ENCODE measurements around the gene CTNND1. TPM values are rescaled to one million over a fixed set of nuclear protein-coding genes. Genes with fewer than 3 reads are reported as not detected.
"Not testable (repeated sequence)": the region's sequence is repeated elsewhere in the genome, so short reads cannot be mapped to it uniquely, and the experiment has no call there.

Gene CTNND1, protein sequence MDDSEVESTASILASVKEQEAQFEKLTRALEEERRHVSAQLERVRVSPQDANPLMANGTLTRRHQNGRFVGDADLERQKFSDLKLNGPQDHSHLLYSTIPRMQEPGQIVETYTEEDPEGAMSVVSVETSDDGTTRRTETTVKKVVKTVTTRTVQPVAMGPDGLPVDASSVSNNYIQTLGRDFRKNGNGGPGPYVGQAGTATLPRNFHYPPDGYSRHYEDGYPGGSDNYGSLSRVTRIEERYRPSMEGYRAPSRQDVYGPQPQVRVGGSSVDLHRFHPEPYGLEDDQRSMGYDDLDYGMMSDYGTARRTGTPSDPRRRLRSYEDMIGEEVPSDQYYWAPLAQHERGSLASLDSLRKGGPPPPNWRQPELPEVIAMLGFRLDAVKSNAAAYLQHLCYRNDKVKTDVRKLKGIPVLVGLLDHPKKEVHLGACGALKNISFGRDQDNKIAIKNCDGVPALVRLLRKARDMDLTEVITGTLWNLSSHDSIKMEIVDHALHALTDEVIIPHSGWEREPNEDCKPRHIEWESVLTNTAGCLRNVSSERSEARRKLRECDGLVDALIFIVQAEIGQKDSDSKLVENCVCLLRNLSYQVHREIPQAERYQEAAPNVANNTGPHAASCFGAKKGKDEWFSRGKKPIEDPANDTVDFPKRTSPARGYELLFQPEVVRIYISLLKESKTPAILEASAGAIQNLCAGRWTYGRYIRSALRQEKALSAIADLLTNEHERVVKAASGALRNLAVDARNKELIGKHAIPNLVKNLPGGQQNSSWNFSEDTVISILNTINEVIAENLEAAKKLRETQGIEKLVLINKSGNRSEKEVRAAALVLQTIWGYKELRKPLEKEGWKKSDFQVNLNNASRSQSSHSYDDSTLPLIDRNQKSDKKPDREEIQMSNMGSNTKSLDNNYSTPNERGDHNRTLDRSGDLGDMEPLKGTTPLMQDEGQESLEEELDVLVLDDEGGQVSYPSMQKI
- polyA plus RNA-seq (2012; ENCODE audit: missing spikeins) = 17.7 TPM

DNA sequence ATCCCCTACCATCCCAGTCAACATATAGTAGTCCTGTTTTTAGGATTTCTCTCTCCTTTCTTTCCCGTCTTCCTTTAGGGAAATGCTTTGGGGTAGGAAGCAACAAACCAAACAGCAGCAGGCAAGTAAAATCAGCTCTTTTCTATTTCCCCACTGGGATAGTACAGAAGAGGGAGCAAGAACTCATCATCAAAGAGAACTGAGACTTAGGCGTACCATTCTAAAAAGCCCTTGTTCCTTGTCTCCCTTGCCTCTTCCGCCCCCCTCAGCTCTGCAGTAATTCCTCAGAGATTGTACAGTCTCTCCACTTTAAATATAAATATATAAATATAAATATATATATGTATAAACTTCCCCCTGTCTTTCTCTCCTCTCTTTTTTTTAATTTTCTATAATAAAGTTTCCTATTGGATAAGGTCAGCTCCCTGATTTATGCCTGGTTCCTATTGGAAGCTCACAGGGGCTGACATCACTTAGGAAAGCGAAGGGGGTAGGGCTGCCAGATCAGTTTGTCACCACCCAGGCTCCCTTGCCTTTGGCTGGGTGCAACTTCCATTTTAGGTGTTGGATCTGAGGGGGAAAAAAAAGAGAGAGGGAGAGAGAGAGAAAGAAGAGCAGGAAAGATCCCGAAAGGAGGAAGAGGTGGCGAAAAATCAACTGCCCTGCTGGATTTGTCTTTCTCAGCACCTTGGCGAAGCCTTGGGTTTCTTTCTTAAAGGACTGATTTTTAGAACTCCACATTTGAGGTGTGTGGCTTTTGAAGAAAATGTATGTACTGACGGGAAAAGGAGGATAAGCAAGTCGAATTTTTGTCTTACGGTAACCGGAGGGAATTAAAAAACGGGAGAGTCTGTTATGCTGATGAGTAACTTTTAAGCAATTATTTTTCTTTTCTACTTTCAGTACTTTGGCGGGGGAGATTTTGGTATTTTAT, at the start of gene CTNND1:
Gene CTNND1 (plus strand): TSS at position 502 of the 934 bp plus-strand sequence. CDS start 29,677 bp downstream, outside the sequence.
- DNase-seq (ENCODE audit: insufficient read length) (peak; percentile 59), FAIRE-seq (peak; percentile 61)
- TF ChIP-seq POLR2A (IDR thresholded peaks at IDR 0.05; ENCODE audit: low read depth, low read length) = peak; percentile 37; the same call in 1 of the 2 replicates
- TF ChIP-seq TAF1 (IDR thresholded peaks at IDR 0.05; ENCODE audit: borderline replicate concordance, low read depth, low read length) = no peak; the same call in 1 of the 2 replicates

DNA sequence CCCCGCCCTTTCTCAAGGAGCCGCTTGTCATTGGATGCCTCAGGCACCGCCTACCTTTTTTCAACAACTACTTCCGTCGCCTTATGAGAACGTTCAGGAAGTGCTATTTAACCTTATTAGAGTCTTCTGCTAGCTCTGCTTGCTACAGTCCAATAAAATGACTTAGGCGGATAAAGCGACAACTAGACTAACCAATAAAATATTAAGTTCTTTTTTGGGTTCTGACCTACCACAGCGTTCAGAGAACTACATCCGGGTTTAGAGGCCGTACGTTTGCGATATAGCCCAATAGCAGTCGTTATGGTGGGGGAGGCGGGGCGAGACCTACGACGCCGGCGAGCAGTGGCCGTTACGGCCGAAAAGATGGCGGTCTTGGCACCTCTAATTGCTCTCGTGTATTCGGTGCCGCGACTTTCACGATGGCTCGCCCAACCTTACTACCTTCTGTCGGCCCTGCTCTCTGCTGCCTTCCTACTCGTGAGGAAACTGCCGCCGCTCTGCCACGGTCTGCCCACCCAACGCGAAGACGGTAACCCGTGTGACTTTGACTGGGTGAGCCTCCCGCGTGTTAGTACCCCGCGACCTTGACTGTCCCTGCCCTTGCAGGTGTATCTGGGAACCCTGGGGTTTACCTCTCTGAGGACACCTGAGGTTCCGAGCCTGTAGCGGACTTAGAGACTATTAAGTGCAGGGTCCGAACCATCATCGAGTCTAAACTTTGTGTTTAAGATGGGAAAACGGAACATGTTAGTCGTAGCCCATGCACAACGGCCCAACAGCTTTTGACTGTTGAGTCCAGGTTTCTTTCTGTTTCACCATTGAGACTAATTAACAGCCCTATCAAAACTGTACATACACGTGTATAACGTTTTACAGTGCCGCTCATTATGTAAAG, 49.1 kb upstream of the CTNND1 start, which contains the start of gene TMX2:
Gene TMX2 (plus strand): TSS at position 338 of the 895 bp plus-strand sequence. CDS start 26 bp downstream, at position 364.
- FAIRE-seq (peak; percentile 99), DNase-seq (ENCODE audit: insufficient read length) (peak; percentile 69)
- TF ChIP-seq POLR2AphosphoS5 (IDR thresholded peaks at IDR 0.05; ENCODE audit: low read depth, low read length) = peak; percentile 73
- TF ChIP-seq POLR2A (IDR thresholded peaks at IDR 0.05; ENCODE audit: low read depth, low read length) = peak; percentile 77
- TF ChIP-seq TAF1 (IDR thresholded peaks at IDR 0.05; ENCODE audit: borderline replicate concordance, low read depth, low read length) = peak; percentile 46; the same call in 1 of the 2 replicates

DNA sequence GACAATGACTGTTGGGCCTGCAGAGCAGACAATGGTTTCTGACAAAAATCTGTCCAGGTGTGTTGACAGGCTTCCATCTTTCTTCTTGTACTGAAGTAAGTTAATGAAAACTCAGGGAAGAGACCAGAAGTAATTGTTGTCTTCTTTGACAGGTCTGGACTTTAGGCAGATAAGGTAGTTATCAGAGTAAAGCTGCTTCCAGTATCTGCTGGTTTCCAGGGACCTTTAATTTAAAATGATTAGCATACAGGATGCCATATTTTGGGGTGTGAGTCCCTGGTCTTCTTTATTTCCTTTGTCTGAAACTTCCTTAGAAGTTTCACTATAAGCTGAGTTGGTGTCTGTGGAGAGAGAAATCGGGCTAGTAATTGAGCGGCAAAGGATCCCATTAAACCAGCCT, 47.8 kb upstream of the CTNND1 start:
- FAIRE-seq = no peak
- no peak for DNase-seq (ENCODE audit: insufficient read length)
- no peak for TF ChIP-seq TAF1 (IDR thresholded peaks at IDR 0.05; ENCODE audit: borderline replicate concordance, low read depth, low read length)
- no peak for TF ChIP-seq POLR2A (IDR thresholded peaks at IDR 0.05; ENCODE audit: low read depth, low read length)
- TF ChIP-seq POLR2AphosphoS5 (IDR thresholded peaks at IDR 0.05; ENCODE audit: low read depth, low read length) = no peak

DNA sequence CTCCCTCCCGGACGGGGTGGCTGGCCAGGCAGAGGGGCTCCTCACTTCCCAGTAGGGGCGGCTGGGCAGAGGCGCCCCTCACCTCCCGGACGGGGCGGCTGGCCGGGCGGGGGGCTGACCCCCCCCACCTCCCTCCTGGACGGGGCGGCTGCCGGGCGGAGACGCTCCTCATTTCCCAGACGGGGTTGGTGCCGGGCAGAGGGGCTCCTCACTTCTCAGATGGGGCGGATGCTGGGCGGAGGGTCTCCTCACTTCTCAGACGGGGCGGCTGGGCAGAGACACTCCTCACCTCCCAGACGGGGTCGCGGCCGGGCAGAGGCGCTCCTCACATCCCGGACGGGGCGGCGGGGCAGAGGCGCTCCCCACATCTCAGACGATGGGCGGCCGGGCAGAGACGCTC, 44.9 kb upstream of the CTNND1 start:
- not testable (repeated sequence) for FAIRE-seq; DNase-seq (ENCODE audit: insufficient read length)

DNA sequence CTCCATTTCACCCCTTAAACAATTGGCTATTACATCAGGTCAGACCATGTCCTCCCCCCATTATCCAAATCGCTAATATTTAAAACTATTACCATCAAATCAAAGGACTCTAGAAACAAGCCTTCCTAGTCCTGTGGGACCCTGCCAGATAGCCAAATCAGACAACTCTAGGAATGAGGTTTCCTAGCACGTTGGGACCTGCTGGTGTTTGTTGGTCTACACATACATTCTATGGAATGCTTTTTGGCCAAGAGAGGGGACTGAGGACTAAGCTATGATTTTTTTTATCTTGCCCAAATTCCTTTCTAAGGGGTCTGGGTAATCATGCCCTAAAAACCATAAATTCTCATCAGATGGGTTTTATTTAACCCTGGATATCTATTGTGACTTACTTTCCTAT, 34.4 kb upstream of the CTNND1 start:
- no peak for FAIRE-seq
- TF ChIP-seq TAF1 (IDR thresholded peaks at IDR 0.05; ENCODE audit: borderline replicate concordance, low read depth, low read length) = no peak
- no peak for TF ChIP-seq POLR2A (IDR thresholded peaks at IDR 0.05; ENCODE audit: low read depth, low read length)
- TF ChIP-seq POLR2AphosphoS5 (IDR thresholded peaks at IDR 0.05; ENCODE audit: low read depth, low read length) = no peak
- no peak for DNase-seq (ENCODE audit: insufficient read length)

DNA sequence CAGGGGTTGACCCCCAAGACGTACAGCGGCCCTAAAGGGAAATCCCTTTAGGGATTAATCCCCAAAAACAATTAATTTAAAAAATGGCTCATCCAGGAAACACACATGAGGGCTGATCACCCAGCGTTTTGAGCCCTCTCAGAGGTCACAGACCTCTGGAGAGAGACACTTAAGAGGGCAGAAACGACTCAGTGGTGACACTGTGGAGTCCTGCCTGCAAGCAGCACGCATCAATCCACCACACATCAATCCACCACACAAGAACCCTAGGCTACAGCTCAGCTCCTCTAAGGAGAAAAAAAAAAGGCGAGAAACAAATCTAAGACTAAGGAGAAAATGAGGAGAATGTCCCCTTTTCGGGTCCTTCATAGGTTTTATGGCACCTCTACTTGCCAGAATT, 32.8 kb upstream of the CTNND1 start:
- DNase-seq (ENCODE audit: insufficient read length) (no peak), FAIRE-seq (no peak)
- no peak for TF ChIP-seq TAF1 (IDR thresholded peaks at IDR 0.05; ENCODE audit: borderline replicate concordance, low read depth, low read length)
- no peak for TF ChIP-seq POLR2AphosphoS5 (IDR thresholded peaks at IDR 0.05; ENCODE audit: low read depth, low read length)
- TF ChIP-seq POLR2A (IDR thresholded peaks at IDR 0.05; ENCODE audit: low read depth, low read length) = no peak

DNA sequence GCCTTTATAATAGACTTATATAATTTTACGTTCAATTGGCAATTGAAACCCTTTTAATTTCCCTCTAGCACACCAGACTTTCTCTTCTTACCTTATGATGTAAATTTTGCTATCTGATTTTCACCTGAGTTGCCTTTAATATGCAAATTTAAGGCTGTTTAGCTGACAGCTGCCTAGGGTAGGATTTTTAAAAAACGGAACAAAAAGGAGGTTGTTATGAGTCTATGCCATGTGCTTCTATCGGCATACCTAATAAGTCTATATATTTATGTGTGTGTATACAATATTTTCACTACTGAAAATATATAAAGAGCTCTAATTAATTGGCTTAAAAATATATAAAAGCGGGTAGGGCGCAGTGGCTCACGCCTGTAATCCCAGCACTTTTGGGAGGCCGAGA, 32.1 kb upstream of the CTNND1 start:
- TF ChIP-seq POLR2AphosphoS5 (IDR thresholded peaks at IDR 0.05; ENCODE audit: low read depth, low read length) (no peak), TAF1 (IDR thresholded peaks at IDR 0.05; ENCODE audit: borderline replicate concordance, low read depth, low read length) (no peak), POLR2A (IDR thresholded peaks at IDR 0.05; ENCODE audit: low read depth, low read length) (no peak)
- no peak for FAIRE-seq

DNA sequence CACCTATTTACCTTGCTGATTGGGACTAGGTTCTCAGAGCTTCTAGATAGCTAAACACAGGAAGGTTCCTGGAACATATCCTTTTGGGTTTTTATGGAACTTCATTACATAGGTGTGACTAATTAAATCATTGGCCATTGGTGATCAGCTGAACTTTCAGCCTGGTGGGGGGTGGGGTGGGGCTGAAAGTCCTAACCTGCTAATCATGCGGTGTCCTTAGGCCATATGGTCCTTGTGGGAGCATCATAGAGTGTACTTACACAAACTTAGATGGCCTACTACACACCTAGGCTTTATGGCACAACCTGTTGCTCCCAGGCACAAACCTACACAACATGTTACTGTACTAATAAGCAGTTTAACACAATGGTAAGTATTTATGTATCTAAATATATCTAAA, 28.9 kb upstream of the CTNND1 start:
- TF ChIP-seq TAF1 (IDR thresholded peaks at IDR 0.05; ENCODE audit: borderline replicate concordance, low read depth, low read length) (no peak), POLR2A (IDR thresholded peaks at IDR 0.05; ENCODE audit: low read depth, low read length) (no peak), POLR2AphosphoS5 (IDR thresholded peaks at IDR 0.05; ENCODE audit: low read depth, low read length) (no peak)

More for the DNA sequence above, 32.1 kb upstream of the CTNND1 start:
- DNase-seq (ENCODE audit: insufficient read length) = no peak

DNA sequence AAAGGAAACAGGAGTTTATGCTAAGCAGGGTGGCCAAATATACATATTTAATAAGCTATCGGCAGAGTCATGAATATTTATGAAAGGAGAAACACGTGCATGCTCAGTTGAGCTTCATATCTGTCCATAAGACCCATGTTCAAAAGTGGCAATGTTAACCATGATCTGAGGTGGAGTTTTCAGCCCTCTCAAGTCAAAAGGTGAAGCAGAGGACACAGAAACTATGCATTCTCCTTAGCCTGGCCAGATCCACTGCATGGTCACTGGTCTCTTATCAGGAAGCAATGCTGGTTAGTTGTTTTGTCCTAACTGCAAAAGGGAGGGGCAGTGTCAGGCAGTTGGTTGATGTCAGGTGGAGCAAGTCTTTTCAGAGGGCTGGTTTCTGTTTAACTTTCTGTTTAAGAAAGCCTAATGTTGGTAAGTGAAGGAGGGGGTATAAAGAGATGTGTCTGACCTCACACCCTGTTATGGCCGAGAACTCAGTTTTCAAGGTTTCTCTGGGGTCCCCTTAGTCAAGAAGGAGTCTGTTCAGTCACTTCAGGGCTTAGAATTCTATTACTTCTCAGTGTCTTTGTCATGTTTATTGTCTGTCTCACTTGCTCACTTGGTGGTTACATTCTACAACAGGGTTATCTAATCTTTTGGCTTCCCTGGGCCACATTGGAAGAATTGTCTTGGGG, 25.8 kb upstream of the CTNND1 start:
- DNase-seq (ENCODE audit: insufficient read length) = no peak
- TF ChIP-seq TAF1 (IDR thresholded peaks at IDR 0.05; ENCODE audit: borderline replicate concordance, low read depth, low read length) (no peak), POLR2AphosphoS5 (IDR thresholded peaks at IDR 0.05; ENCODE audit: low read depth, low read length) (no peak), POLR2A (IDR thresholded peaks at IDR 0.05; ENCODE audit: low read depth, low read length) (no peak)
- FAIRE-seq = no peak

More for the DNA sequence above, 28.9 kb upstream of the CTNND1 start:
- DNase-seq (ENCODE audit: insufficient read length) = no peak
- peak; percentile 78 for FAIRE-seq
